Memory B cell (primary cell): ENCODE data around the gene SPOP.
"Not testable (repeated sequence)": the region's sequence is repeated elsewhere in the genome, so short reads cannot be mapped to it uniquely, and the experiment has no call there.

Experiments used
- ATAC-seq: fragments of 150-1000 bp; cut with Tn5 transposase; 2 replicates; pipeline ENCODE4 v1.10.0; 2021; ENCODE audit warnings: low read depth, mild to moderate bottlenecking, moderate library complexity
- DNase-seq, 2 donors: peaks; one replicate each; pipeline ENCODE4 v3.0.0; 2022; ENCODE audit warnings: low spot score in 2 of 2
- H3K27ac Mint-ChIP-seq: one replicate; pipeline ENCODE4 v1.8.0; 2022; ENCODE audit warnings: mild to moderate bottlenecking, moderate library complexity, mixed read lengths
- H3K27me3 Mint-ChIP-seq: one replicate; pipeline ENCODE4 v1.8.0; 2022; ENCODE audit warnings: mixed read lengths
- H3K36me3 Mint-ChIP-seq: one replicate; pipeline ENCODE4 v1.8.0; 2022; ENCODE audit warnings: mild to moderate bottlenecking, mixed read lengths
- H3K4me1 Mint-ChIP-seq: one replicate; pipeline ENCODE4 v1.8.0; 2022; ENCODE audit warnings: mixed read lengths
- H3K4me3 Mint-ChIP-seq: one replicate; pipeline ENCODE4 v1.8.0; 2022; ENCODE audit warnings: mild to moderate bottlenecking, moderate library complexity, mixed read lengths
- H3K9me3 Mint-ChIP-seq: one replicate; pipeline ENCODE4 v1.8.0; 2022; ENCODE audit warnings: mixed read lengths

The SPOP gene

DNA sequence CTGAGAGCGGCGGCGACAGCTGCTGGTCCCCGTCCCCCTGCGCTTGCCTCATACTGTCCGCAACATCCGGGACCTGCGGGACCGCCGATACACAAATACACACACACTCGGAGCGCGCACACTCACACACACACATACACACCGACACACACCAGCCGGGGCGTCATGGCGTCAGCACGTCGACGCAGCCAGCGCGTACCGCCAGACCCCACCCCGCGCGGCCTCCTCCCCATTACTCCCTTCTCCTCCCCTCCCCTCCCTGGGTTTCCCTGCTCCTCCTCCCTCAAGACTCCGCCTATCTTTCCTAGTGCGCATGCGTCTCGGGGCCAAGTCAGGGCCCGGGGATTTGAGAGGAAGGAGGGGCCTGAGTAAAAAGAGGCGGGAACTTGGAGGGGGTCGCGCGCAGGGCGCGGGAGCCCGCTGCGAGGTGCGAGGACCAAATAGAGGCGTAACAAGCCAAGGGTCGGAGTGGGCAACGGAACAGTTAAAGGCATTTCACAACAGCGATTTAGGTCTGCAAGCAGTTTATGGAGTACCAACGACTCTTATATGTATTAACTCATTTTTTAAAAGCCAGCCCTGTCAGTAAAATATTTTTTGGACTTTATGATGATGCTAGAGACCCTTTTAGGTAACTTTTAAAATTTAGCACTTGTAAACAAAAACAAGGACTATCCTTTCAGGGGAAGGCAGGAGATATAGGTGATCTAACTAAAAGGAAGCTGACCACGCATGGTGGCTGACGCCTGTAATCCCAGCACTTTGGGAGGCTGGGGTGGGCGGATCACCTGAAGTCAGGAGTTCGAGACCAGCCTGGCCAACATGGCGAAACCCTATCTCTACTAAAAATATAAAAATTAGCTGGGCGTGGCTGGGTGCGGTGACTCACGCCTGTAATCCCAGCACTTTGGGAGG is at the start of gene SPOP:
Gene SPOP (minus strand): TSS at position 165 of the 915 bp plus-strand sequence. CDS start 55,287 bp downstream, outside the sequence.
- Mint-ChIP-seq H3K36me3 (peaks cover 10% of the 10 kb centered on the region), H3K27ac (peak within 1 kb of the TSS; percentile 98), H3K9me3 (no peaks in the 10 kb centered on the region), H3K4me1 (peaks cover 34% of the 10 kb centered on the region), H3K27me3 (no peaks in the 10 kb centered on the region), H3K4me3 (peak within 1 kb of the TSS; percentile 93)
- ATAC-seq (peak; percentile 81), DNase-seq (peak; percentile 95 to 99)

- no peak for ATAC-seq
- peaks cover 27% of the 10 kb centered on the region for H3K4me1 Mint-ChIP-seq
- H3K36me3 Mint-ChIP-seq: peaks cover 28% of the 10 kb centered on the region
- peaks cover 2% of the 10 kb centered on the region for H3K9me3 Mint-ChIP-seq
- H3K4me3 Mint-ChIP-seq: no peak overlapping the region
- no peaks in the 10 kb centered on the region for H3K27me3 Mint-ChIP-seq
- no peak for DNase-seq
- no peak overlapping the region for H3K27ac Mint-ChIP-seq
Measured at GRCh38 chr17:49727380-49727779, 49.5 kb upstream of the SPOP start.

DNA sequence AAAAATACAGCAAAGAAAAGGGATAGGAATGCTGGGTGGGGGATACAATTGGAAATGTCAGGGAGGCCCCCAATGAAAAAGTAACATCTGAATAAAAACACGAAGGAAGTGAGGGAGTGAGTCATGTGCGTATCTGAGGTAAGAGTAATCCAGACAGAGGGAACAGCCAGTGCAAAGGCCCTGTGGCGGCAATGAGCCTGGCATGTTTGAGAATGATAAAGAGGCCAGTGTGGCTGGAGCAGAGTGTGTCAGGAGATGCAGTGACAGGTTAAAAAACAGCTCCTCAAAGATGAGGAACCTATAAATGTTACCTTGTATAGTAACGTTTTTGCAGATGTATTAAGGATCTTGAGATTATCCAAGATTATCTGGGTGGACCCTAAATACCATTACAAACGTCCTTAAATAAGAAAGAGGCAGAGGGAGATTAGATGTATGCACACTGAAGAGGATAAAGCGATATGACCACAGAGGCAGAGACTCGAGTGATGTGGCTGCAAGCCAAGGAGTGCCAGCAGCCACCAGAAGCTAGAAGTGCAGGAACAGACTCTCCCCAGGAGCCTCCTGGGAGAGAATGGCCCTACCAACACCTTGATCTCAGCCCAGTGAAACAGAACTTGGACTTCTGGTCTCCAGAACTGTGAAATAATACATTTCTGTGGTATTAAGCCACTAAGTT is 47.7 kb upstream of the SPOP start:
- Mint-ChIP-seq H3K27ac (peak overlapping the region; percentile 67), H3K9me3 (peaks cover 2% of the 10 kb centered on the region), H3K4me1 (peaks cover 24% of the 10 kb centered on the region), H3K4me3 (no peak overlapping the region), H3K27me3 (no peaks in the 10 kb centered on the region), H3K36me3 (peaks cover 30% of the 10 kb centered on the region)
- ATAC-seq: no peak
- no peak for DNase-seq

- not testable (repeated sequence) for DNase-seq, H3K9me3 Mint-ChIP-seq, ATAC-seq, H3K4me3 Mint-ChIP-seq, H3K27me3 Mint-ChIP-seq
- Mint-ChIP-seq H3K27ac (peak overlapping the region; percentile 67), H3K36me3 (peaks cover 34% of the 10 kb centered on the region), H3K4me1 (peaks cover 24% of the 10 kb centered on the region)
Measured at GRCh38 chr17:49724552-49724951, 46.7 kb upstream of the SPOP start.

GRCh38 chr17:49723423-49723822 is 45.5 kb upstream of the SPOP start:
- H3K9me3 Mint-ChIP-seq: peaks cover 2% of the 10 kb centered on the region
- H3K27ac Mint-ChIP-seq: peak overlapping the region; percentile 53
- peaks cover 28% of the 10 kb centered on the region for H3K36me3 Mint-ChIP-seq
- DNase-seq (no peak), ATAC-seq (no peak)
- no peaks in the 10 kb centered on the region for H3K27me3 Mint-ChIP-seq
- no peak overlapping the region for H3K4me3 Mint-ChIP-seq
- H3K4me1 Mint-ChIP-seq: peaks cover 15% of the 10 kb centered on the region

GRCh38 chr17:49722066-49722465 is 44.2 kb upstream of the SPOP start:
- Mint-ChIP-seq H3K4me3 (no peak overlapping the region), H3K27me3 (no peaks in the 10 kb centered on the region), H3K36me3 (peaks cover 32% of the 10 kb centered on the region), H3K9me3 (peaks cover 2% of the 10 kb centered on the region), H3K4me1 (peaks cover 11% of the 10 kb centered on the region), H3K27ac (peak overlapping the region; percentile 32)
- ATAC-seq (no peak), DNase-seq (no peak)

DNA sequence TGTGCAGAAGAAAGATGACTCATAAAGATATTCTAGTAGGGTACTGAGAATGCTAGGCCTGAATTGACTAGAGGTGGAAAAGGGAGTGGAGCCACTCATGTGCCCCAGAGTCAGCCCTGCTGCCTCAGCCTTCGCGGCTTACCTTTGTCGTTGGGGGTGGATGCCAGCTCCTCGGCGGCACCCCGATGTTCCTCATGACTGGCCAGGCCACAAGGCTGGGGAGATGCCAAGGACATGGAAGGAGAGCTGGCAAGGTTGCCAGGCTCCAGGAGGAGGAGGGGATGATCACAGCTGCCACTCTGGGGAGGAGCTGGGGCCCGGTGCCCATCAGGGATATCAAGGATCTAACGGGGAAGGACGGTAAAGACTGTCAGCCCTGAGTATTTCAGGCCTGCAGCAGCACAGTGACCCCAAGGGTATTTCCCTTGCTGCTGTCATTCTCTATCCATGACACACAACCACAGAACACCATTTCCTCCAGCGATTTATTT is 39.5 kb upstream of the SPOP start:
- Mint-ChIP-seq H3K36me3 (peaks cover 34% of the 10 kb centered on the region), H3K27ac (peak overlapping the region; percentile 62), H3K4me1 (peaks cover 3% of the 10 kb centered on the region), H3K9me3 (no peaks in the 10 kb centered on the region), H3K27me3 (no peaks in the 10 kb centered on the region), H3K4me3 (no peak overlapping the region)
- DNase-seq: no peak
- ATAC-seq: no peak

DNA sequence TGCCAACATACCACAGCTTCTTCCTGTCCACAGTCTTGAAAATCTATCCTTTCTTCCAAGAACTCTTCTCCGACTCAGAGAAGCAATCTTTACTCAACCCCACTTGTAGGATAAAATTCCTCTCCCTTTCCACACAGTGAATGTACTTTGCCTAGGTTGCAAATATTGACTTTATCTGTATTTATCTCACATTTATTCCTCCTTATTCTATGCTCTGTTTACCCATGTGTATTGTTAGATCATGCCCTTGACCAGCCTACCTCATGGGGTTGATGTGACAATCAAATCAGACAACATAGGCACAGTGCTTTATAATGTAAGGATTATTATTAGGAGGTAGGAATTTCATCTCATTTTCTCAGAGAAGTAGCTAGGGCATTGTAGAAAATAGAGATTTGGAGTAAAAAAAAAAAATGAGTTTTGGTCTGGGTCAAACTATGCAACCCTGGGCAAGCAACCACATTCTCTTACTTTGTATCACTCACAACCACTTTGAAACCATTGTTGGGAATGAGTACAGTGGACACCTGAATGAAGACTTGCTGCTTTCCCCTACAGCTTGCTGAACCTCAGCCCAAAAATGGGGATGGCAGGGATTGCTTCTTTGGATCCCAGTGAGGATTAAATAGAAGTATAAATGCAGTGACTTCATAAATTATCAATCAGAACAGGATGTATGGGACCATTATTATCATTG is 38.9 kb upstream of the SPOP start:
- Mint-ChIP-seq H3K27me3 (no peaks in the 10 kb centered on the region), H3K4me1 (peaks cover 3% of the 10 kb centered on the region), H3K9me3 (no peaks in the 10 kb centered on the region), H3K4me3 (no peak overlapping the region), H3K36me3 (peaks cover 32% of the 10 kb centered on the region), H3K27ac (peak overlapping the region; percentile 62)
- no peak for ATAC-seq
- DNase-seq: no peak

DNA sequence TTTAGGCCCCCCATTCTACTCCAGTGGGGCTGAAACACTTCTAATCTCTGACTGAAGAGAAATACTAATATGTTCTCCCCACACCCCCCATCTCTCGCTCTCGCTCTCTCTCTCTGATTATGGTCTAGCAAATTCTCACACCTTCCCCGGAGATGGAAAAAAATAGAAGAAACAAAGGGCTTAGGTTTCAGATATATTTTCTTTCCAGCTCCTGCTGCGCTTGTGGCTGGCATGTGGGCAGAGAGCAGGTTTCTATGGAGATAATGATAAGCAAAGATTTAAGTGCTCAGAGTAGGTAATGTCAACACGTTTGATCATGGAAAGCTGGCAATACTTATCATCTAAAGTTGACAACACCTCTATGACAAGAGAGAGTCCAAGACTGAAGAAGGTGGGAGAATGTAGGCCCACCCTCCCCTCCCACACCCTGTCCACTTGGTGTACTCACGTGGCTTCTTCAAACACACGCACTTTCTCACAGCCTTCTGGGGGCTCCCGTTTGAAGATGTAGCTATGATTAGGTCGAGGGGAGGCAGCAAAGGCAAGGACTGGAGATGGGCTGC is 37.9 kb upstream of the SPOP start:
- Mint-ChIP-seq H3K27me3 (no peaks in the 10 kb centered on the region), H3K27ac (peak overlapping the region; percentile 49), H3K4me3 (no peak overlapping the region), H3K36me3 (peaks cover 30% of the 10 kb centered on the region), H3K9me3 (no peaks in the 10 kb centered on the region), H3K4me1 (no peaks in the 10 kb centered on the region)
- no peak for ATAC-seq
- DNase-seq: no peak

- Mint-ChIP-seq H3K36me3 (peaks cover 29% of the 10 kb centered on the region), H3K27me3 (no peaks in the 10 kb centered on the region), H3K4me1 (no peaks in the 10 kb centered on the region), H3K27ac (peak overlapping the region; percentile 49), H3K4me3 (no peak overlapping the region), H3K9me3 (no peaks in the 10 kb centered on the region)
- DNase-seq (no peak), ATAC-seq (no peak)
Measured at GRCh38 chr17:49715216-49715615, 37.3 kb upstream of the SPOP start.

- H3K4me3 Mint-ChIP-seq: peak overlapping the region; percentile 90
- H3K36me3 Mint-ChIP-seq: peaks cover 14% of the 10 kb centered on the region
- H3K4me1 Mint-ChIP-seq: peaks cover 24% of the 10 kb centered on the region
- H3K27me3 Mint-ChIP-seq: no peaks in the 10 kb centered on the region
- H3K9me3 Mint-ChIP-seq: no peaks in the 10 kb centered on the region
- no peak for DNase-seq
- H3K27ac Mint-ChIP-seq: peak overlapping the region; percentile 96
- no peak for ATAC-seq
Measured at GRCh38 chr17:49708515-49709183, 30.8 kb upstream of the SPOP start.

DNA sequence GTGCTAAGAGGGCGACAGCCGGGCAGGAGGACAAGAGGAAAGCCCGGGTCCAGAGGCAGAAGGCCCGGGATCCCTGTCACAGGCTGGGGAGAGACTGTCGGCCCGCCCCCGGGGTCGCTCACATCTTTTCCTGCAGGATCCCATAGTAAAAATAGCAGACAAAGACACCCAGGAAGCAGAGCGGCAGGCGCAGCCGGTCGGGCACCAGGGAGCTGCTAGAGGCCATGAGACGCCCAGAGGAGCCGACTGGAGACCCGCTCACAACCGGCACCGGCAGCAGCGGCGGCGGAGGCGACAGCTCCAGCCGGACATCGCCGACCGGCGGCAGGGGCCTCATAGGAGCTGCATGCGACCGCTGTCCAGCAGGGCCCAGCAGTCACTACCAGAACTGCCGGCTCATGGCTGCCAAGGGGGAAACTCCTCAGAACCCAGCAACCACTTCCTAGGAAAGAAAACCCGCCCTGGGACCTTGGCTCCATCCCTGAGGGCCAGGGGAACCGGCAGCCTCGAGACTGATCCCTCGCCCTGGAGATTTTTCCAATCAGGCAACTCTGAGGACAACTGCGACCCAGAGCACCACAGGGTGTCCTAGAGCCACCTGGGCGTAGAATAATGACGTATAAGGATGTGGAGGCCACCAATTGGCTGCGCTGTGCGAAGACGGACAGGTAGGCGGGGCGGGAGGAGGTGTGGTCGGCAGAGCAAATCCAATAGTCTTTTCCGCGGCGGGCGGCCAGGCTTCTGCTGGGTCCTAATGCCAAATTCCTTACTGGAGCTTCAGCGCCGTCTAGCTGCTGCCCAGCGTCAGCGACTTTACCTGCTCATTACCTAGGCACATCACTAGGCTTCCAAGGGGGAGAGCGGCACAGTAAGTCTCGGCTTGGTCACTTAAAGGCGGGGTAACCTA is 30.0 kb upstream of the SPOP start, which contains the start of gene SLC35B1:
Gene SLC35B1 (minus strand): TSS at position 357 of the 907 bp plus-strand sequence. CDS start 131 bp downstream, at position 226.
- peak within 1 kb of the TSS; percentile 96 for H3K27ac Mint-ChIP-seq
- peak within 1 kb of the TSS; percentile 90 for H3K4me3 Mint-ChIP-seq
- H3K27me3 Mint-ChIP-seq: no peaks in the 10 kb centered on the region
- ATAC-seq: peak; percentile 94
- H3K9me3 Mint-ChIP-seq: no peaks in the 10 kb centered on the region
- peak; percentile 86 to 97 for DNase-seq
- H3K36me3 Mint-ChIP-seq: peaks cover 18% of the 10 kb centered on the region
- peaks cover 24% of the 10 kb centered on the region for H3K4me1 Mint-ChIP-seq
